GM12873 (cell line): ENCODE data around the gene SREBF2.

ENCODE experiments used
- TF ChIP-seq, protein P1 (sequence below): IDR thresholded peaks from 2 replicates; pipeline ENCODE4 v1.5.1; 2012; ENCODE audit warnings: low read depth, mild to moderate bottlenecking, moderate library complexity, low read length, control low read depth; ENCODE audit not compliant: insufficient read depth; ENCODE audit errors: missing control alignments

SREBF2 gene

DNA sequence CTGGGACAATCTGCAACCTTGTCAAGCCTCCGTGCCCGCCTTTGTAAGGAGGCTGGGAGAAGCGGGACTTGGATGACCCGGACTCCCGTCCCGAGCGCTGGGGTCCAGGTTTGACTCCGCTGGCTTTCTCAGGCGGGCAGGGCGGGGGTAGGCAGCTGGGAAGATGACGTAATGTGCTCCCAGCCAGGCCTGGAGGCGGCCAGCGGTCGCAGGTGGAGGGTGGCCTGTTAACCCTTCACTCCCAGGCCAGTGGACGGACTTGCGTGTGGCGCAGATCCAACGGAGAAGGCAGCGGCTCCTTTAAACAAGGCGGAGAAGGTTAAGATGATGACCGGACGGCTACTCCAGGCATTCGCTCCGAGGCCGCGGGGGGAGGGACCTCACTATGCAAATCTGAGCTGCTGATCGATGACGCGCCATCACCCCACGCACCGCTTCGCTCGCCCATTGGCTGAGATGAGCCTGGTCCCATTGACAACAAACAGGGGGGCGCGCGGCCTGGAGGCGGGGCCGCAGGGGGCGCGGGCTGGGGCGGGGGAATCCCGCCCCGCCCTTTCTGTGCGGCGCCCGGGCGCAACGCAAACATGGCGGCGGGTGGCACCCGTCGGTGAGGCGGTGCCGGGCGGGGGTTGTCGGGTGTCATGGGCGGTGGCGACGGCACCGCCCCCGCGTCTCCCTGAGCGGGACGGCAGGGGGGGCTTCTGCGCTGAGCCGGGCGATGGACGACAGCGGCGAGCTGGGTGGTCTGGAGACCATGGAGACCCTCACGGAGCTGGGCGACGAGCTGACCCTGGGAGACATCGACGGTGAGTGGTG is at the start of gene SREBF2:
SREBF2 (plus strand) TSS at position 553 of the 816 bp plus-strand sequence; CDS start at position 719, 166 bp downstream.
- TF ChIP-seq, protein P1, sequence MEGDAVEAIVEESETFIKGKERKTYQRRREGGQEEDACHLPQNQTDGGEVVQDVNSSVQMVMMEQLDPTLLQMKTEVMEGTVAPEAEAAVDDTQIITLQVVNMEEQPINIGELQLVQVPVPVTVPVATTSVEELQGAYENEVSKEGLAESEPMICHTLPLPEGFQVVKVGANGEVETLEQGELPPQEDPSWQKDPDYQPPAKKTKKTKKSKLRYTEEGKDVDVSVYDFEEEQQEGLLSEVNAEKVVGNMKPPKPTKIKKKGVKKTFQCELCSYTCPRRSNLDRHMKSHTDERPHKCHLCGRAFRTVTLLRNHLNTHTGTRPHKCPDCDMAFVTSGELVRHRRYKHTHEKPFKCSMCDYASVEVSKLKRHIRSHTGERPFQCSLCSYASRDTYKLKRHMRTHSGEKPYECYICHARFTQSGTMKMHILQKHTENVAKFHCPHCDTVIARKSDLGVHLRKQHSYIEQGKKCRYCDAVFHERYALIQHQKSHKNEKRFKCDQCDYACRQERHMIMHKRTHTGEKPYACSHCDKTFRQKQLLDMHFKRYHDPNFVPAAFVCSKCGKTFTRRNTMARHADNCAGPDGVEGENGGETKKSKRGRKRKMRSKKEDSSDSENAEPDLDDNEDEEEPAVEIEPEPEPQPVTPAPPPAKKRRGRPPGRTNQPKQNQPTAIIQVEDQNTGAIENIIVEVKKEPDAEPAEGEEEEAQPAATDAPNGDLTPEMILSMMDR: no peak

DNA sequence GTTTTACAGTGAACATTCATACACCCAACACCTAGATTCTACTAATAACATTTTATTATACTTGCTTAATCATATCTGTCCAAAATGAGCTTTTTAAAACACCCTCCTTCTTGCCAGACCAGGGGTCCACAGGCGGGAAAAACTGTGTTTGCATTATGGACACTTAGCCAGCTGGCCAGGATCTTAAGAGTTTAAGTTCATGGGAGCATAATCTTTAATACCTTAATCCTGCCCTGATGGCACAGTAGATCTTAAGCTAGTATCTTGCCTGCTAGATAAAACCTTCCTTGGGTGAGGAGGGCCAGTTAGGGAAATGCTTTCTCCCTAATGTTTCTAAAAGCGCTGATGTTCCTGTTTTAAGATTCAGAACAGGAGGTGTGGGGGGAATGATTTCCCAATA is 45.6 kb upstream of the SREBF2 start:
- TF ChIP-seq, protein P1: no peak

DNA sequence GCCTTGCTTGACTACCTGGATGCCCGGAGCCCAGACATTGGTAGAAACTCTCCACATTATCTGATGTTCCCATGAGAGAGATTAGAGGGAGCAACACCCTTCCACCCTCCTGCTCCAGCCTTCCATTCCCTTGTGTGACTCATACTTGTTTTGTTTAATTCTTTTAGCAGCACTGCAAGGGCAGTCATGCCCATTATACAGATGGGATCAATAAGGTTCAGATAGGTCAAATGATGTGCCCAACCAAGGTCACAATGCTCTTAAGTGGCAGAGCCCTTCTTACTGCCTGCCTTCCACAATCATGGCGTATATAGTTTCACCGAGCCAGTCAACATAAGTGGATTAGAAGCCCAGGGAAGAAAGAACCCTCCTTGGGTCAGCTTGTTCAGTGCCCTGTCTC is 39.0 kb upstream of the SREBF2 start:
- TF ChIP-seq, protein P1: no peak

- TF ChIP-seq, protein P1: no peak
Observed at GRCh38 chr22:41798736-41799135, 34.2 kb upstream of the SREBF2 start.

- TF ChIP-seq, protein P1: no peak
Observed at GRCh38 chr22:41799486-41800347, 33.2 kb upstream of the SREBF2 start.

- TF ChIP-seq, protein P1: no peak
Observed at GRCh38 chr22:41800348-41801146, 32.4 kb upstream of the SREBF2 start, which contains the start of gene CCDC134. TSS of gene CCDC134 (plus strand) at chr22:41800679. CDS start at chr22:41808891, 8,212 bp downstream.
